ENCODE data around the gene NOP58. TPM values are rescaled to one million over a fixed set of nuclear protein-coding genes. Genes with fewer than 3 reads are reported as not detected.
A peak's percentile ranks its signal among the peaks of the same experiment; 100 is the strongest.

The NOP58 gene
- total and polyA plus RNA-seq, 2 donors (not counting 1 experiment from before 2014, with no cell fraction given), result 58.2 to 138 TPM

DNA sequence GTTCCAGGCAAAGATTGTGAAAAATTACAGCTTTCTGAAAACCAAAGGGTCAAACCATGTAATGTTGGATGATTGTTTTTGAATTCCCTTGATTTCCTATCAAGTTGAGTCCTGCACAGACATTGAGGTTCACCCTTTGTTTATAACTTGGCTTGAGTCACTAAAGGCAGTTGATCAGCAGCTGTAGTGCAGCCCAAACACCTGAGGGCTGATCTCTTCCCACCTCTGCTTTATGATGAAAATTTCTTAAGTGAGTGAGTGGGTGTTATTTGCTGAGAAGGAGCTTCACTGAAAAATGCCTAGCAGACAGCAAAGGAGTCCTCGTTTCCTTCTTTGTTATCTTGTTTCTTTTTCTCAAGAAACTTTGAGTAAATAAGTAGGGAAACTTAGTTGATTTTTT, 78.6 kb downstream of the NOP58 start:
- H3K4me2 ChIP-seq (replicated peaks; ENCODE audit: low read depth, low read length, poor library complexity, severe bottlenecking), result no peak overlapping the region
- TF ChIP-seq, protein P1, sequence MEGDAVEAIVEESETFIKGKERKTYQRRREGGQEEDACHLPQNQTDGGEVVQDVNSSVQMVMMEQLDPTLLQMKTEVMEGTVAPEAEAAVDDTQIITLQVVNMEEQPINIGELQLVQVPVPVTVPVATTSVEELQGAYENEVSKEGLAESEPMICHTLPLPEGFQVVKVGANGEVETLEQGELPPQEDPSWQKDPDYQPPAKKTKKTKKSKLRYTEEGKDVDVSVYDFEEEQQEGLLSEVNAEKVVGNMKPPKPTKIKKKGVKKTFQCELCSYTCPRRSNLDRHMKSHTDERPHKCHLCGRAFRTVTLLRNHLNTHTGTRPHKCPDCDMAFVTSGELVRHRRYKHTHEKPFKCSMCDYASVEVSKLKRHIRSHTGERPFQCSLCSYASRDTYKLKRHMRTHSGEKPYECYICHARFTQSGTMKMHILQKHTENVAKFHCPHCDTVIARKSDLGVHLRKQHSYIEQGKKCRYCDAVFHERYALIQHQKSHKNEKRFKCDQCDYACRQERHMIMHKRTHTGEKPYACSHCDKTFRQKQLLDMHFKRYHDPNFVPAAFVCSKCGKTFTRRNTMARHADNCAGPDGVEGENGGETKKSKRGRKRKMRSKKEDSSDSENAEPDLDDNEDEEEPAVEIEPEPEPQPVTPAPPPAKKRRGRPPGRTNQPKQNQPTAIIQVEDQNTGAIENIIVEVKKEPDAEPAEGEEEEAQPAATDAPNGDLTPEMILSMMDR (IDR thresholded peaks at IDR 0.05), result no peak
- no peak for TF ChIP-seq EZH2 (IDR thresholded peaks at IDR 0.05; ENCODE audit: borderline replicate concordance, insufficient read depth, low read depth, low read length, poor library complexity, severe bottlenecking)
- no peak overlapping the region for H3K4me3 ChIP-seq (ENCODE audit: control extremely low read depth in 1 of 5, extremely low read depth in 1 of 5, insufficient read depth in 1 of 5, low read depth in 2 of 5, low read length in 4 of 5)
- DNase-seq (no peak), ATAC-seq (ENCODE audit: low read depth) (no peak)
- Mint-ChIP-seq H3K4me1 (no peaks in the 10 kb centered on the region), H3K27ac (no peak overlapping the region), H3K27me3 (no peaks in the 10 kb centered on the region), H3K9me3 (ENCODE audit: insufficient read depth) (no peaks in the 10 kb centered on the region), H3K4me3 (no peak overlapping the region)
- CTCF ChIA-PET, result interaction anchor here (0.6 kb wide), 1 partner anchor 1136 kb away, joined by 3 read pairs; no protein-coding TSS in a partner anchor
- no peak overlapping the region for H3K27ac ChIP-seq (ENCODE audit: low read length in 2 of 2)
- H3K27me3 ChIP-seq (replicated peaks in 1 of 4; ENCODE audit: control extremely low read depth in 1 of 4, control insufficient read depth in 3 of 4, insufficient read depth in 4 of 4, low read length in 3 of 4), result no peaks in the 10 kb centered on the region
- H2AFZ ChIP-seq (ENCODE audit: insufficient read depth, low read depth, low read length, poor library complexity, severe bottlenecking), result no peak overlapping the region
- POLR2A ChIA-PET, result no interaction called here
- no CpG with 5 or more reads among the region's 1 CpG for WGBS (ENCODE audit: insufficient coverage)
- no peaks in the 10 kb centered on the region for H3K4me1 ChIP-seq (ENCODE audit: control insufficient read depth in 2 of 2, insufficient read depth in 2 of 2, low read length in 2 of 2)
- H3K9ac ChIP-seq (ENCODE audit: low read length), result no peak overlapping the region
- H3K9me3 ChIP-seq (ENCODE audit: control extremely low read depth in 1 of 3, control insufficient read depth in 2 of 3, insufficient read depth in 1 of 3, low read length in 2 of 3), result no peaks in the 10 kb centered on the region
- no peaks in the 10 kb centered on the region for H3K36me3 ChIP-seq (replicated peaks in 1 of 2; ENCODE audit: control extremely low read depth in 1 of 2, control insufficient read depth in 1 of 2, extremely low read depth in 1 of 2, insufficient read depth in 2 of 2, low read length in 1 of 2)
- H4K20me1 ChIP-seq (ENCODE audit: control insufficient read depth, insufficient read depth, low read length, poor library complexity, severe bottlenecking), result no peaks in the 10 kb centered on the region
- intact Hi-C loops (cut with micrococcal nuclease), result no loop called here
- H3K79me2 ChIP-seq (ENCODE audit: control insufficient read depth, insufficient read depth, low read length), result no peaks in the 10 kb centered on the region

DNA sequence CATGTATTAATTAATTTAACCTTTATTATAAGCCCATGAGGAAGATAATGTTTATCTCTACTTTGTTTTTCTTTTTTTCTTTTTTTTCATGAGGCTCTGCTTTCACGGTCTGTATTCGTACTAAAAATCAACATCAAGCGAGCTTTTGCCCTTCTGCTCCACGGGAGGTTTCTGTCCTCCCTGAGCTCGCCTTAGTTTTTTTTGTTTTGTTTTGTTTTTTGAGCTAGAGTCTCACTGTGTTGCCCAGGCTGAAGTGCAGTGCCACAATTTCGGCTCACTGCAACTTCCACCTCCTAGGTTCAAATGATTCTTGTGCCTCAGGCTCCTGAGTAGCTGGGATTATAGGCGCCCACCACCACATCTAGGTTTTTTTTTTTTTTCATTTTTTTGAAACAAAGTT, 80.6 kb downstream of the NOP58 start:
- TF ChIP-seq, protein P1 (IDR thresholded peaks at IDR 0.05), result no peak
- no peak for TF ChIP-seq EZH2 (IDR thresholded peaks at IDR 0.05; ENCODE audit: borderline replicate concordance, insufficient read depth, low read depth, low read length, poor library complexity, severe bottlenecking)
- no peak for ATAC-seq (ENCODE audit: low read depth)
- DNase-seq, result no peak
- no peak overlapping the region for H3K4me3 ChIP-seq (ENCODE audit: control extremely low read depth in 1 of 5, extremely low read depth in 1 of 5, insufficient read depth in 1 of 5, low read depth in 2 of 5, low read length in 4 of 5)
- no peaks in the 10 kb centered on the region for H3K79me2 ChIP-seq (ENCODE audit: control insufficient read depth, insufficient read depth, low read length)
- 100% methylated on average over 2 of the region's 7 CpGs for WGBS (ENCODE audit: insufficient coverage)
- H4K20me1 ChIP-seq (ENCODE audit: control insufficient read depth, insufficient read depth, low read length, poor library complexity, severe bottlenecking), result no peaks in the 10 kb centered on the region
- intact Hi-C loops (cut with micrococcal nuclease), result no loop called here
- no peak overlapping the region for H3K4me3 Mint-ChIP-seq
- H3K9ac ChIP-seq (ENCODE audit: low read length), result no peak overlapping the region
- no peak overlapping the region for H3K27ac ChIP-seq (ENCODE audit: low read length in 2 of 2)
- H3K4me2 ChIP-seq (replicated peaks; ENCODE audit: low read depth, low read length, poor library complexity, severe bottlenecking), result no peak overlapping the region
- no peaks in the 10 kb centered on the region for H3K27me3 Mint-ChIP-seq
- no peaks in the 10 kb centered on the region for H3K9me3 ChIP-seq (ENCODE audit: control extremely low read depth in 1 of 3, control insufficient read depth in 2 of 3, insufficient read depth in 1 of 3, low read length in 2 of 3)
- POLR2A ChIA-PET, result no interaction called here
- H3K27me3 ChIP-seq (replicated peaks in 1 of 4; ENCODE audit: control extremely low read depth in 1 of 4, control insufficient read depth in 3 of 4, insufficient read depth in 4 of 4, low read length in 3 of 4), result no peaks in the 10 kb centered on the region
- H3K27ac Mint-ChIP-seq, result no peak overlapping the region
- no peaks in the 10 kb centered on the region for H3K9me3 Mint-ChIP-seq (ENCODE audit: insufficient read depth)
- no peaks in the 10 kb centered on the region for H3K36me3 ChIP-seq (replicated peaks in 1 of 2; ENCODE audit: control extremely low read depth in 1 of 2, control insufficient read depth in 1 of 2, extremely low read depth in 1 of 2, insufficient read depth in 2 of 2, low read length in 1 of 2)
- no peaks in the 10 kb centered on the region for H3K4me1 Mint-ChIP-seq
- no peak overlapping the region for H2AFZ ChIP-seq (ENCODE audit: insufficient read depth, low read depth, low read length, poor library complexity, severe bottlenecking)
- CTCF ChIA-PET, result no interaction called here
- H3K4me1 ChIP-seq (ENCODE audit: control insufficient read depth in 2 of 2, insufficient read depth in 2 of 2, low read length in 2 of 2), result no peaks in the 10 kb centered on the region

Small RNA genes lying within 50 kb of the gene (small RNA-seq; reads per million reads assigned to genes)
- gene AC079354.2 (ENCODE audit: insufficient read length, low read depth, low replicate concordance) (not detected), gene RF00575 (ENCODE audit: insufficient read length, low read depth, low replicate concordance) (not detected), gene RN7SL753P (ENCODE audit: insufficient read length, low read depth, low replicate concordance) (not detected), gene SNORD11 (ENCODE audit: insufficient read length, low read depth, low replicate concordance) (195 reads per million, percentile 96 among the genes with 10 or more reads in this experiment), gene SNORD11B (ENCODE audit: insufficient read length, low read depth, low replicate concordance) (515 reads per million, percentile 97 among the genes with 10 or more reads in this experiment), gene SNORD70 (ENCODE audit: insufficient read length, low read depth, low replicate concordance) (4,592 reads per million, percentile 99 among the genes with 10 or more reads in this experiment)

Other genes with a start within 250 kb of the NOP58 start
- 2.1 TPM in 2 replicates for gene FZD7, start 231.9 kb upstream of the NOP58 start, total RNA-seq
- gene FZD7, start 231.9 kb upstream of the NOP58 start, polyA plus RNA-seq, result 0.58 and 0.67 TPM in 2 replicates
- not detected in 2 replicates for gene KIAA2012, start 192.5 kb upstream of the NOP58 start, total RNA-seq
- gene KIAA2012, start 192.5 kb upstream of the NOP58 start, polyA plus RNA-seq, result not detected in 2 replicates
- gene SUMO1, start 27.2 kb upstream of the NOP58 start, total RNA-seq, result 49.1 and 60.0 TPM in 2 replicates
- gene SUMO1, start 27.2 kb upstream of the NOP58 start, polyA plus RNA-seq, result 15.6 and 26.4 TPM in 2 replicates
- 24.6 and 27.2 TPM in 2 replicates for gene BMPR2, start 110.6 kb downstream of the NOP58 start, total RNA-seq
- gene BMPR2, start 110.6 kb downstream of the NOP58 start, polyA plus RNA-seq, result 3.1 and 3.8 TPM in 2 replicates

Measured in B cell (primary cell).